ENCODE data around the gene ATRNL1.

- no peak for TF ChIP-seq CTCF (IDR thresholded peaks at IDR 0.05)
- no peak for TF ChIP-seq POLR2A (IDR thresholded peaks at IDR 0.05)
These were observed 822.3 kb downstream of the ATRNL1 start for GRCh38 chr10:115915429-115915828.
